Hematopoietic multipotent progenitor cell treated with erythropoietin and hydrocortisone succinate and interleukin-3 and kit ligand, for 15 days (in vitro differentiated cells): Measurements from ENCODE around the gene SIDT1.
"Not testable (repeated sequence)": the region's sequence is repeated elsewhere in the genome, so short reads cannot be mapped to it uniquely, and the experiment has no call there.

ENCODE experiments used
- DNase-seq: peaks from one replicate; pipeline ENCODE4 v3.0.0-alpha.2; 2015; ENCODE audit warnings: low spot score

SIDT1 gene

GRCh38 chr3:113634782-113635474 is 102.6 kb downstream of the SIDT1 start:
- DNase-seq, result no peak

- DNase-seq, result not testable (repeated sequence)
These were observed 103.7 kb downstream of the SIDT1 start for GRCh38 chr3:113636034-113636433.

GRCh38 chr3:113637756-113638155 is 105.4 kb downstream of the SIDT1 start:
- DNase-seq, result no peak

GRCh38 chr3:113638910-113639309 is 106.6 kb downstream of the SIDT1 start:
- no peak for DNase-seq

GRCh38 chr3:113643583-113643982 is 111.2 kb downstream of the SIDT1 start:
- DNase-seq, result no peak

- no peak for DNase-seq
These were observed 116.2 kb downstream of the SIDT1 start for GRCh38 chr3:113648524-113648923.

GRCh38 chr3:113649174-113649845 is 117.0 kb downstream of the SIDT1 start:
- DNase-seq, result no peak

- DNase-seq, result no peak
These were observed 122.0 kb downstream of the SIDT1 start for GRCh38 chr3:113654310-113654709.

- no peak for DNase-seq
These were observed 122.5 kb downstream of the SIDT1 start for GRCh38 chr3:113654851-113655250.

GRCh38 chr3:113658107-113658506 is 125.8 kb downstream of the SIDT1 start:
- no peak for DNase-seq

- no peak for DNase-seq
These were observed 126.8 kb downstream of the SIDT1 start for GRCh38 chr3:113659101-113659541.

GRCh38 chr3:113659996-113660395 is 127.6 kb downstream of the SIDT1 start:
- DNase-seq, result no peak

GRCh38 chr3:113660458-113660857 is 128.1 kb downstream of the SIDT1 start:
- no peak for DNase-seq

- no peak for DNase-seq
These were observed 128.5 kb downstream of the SIDT1 start for GRCh38 chr3:113660896-113661295.

- no peak for DNase-seq
These were observed 130.5 kb downstream of the SIDT1 start for GRCh38 chr3:113662824-113663223.

- no peak for DNase-seq
These were observed 131.0 kb downstream of the SIDT1 start for GRCh38 chr3:113663324-113663750.

- no peak for DNase-seq
These were observed 131.4 kb downstream of the SIDT1 start for GRCh38 chr3:113663761-113664160.

GRCh38 chr3:113664523-113665094 is 132.3 kb downstream of the SIDT1 start:
- DNase-seq, result no peak

- no peak for DNase-seq
These were observed 135.7 kb downstream of the SIDT1 start for GRCh38 chr3:113668015-113668414.

GRCh38 chr3:113673593-113673992 is 141.2 kb downstream of the SIDT1 start:
- DNase-seq, result no peak

GRCh38 chr3:113676261-113676660 is 143.9 kb downstream of the SIDT1 start:
- DNase-seq, result no peak

GRCh38 chr3:113677737-113678136 is 145.4 kb downstream of the SIDT1 start:
- DNase-seq, result no peak

GRCh38 chr3:113678773-113679172 is 146.4 kb downstream of the SIDT1 start:
- no peak for DNase-seq
